IMR-90 (cell line): ENCODE measurements around the gene CHAF1B. TPM values are rescaled to one million over a fixed set of nuclear protein-coding genes. Genes with fewer than 3 reads are reported as not detected.
A peak's percentile ranks its signal among the peaks of the same experiment; 100 is the strongest.
"Not testable (repeated sequence)": the region's sequence is repeated elsewhere in the genome, so short reads cannot be mapped to it uniquely, and the experiment has no call there.

Source experiments
- ATAC-seq: fragments of 200-7000 bp; cut with Tn5 transposase; 2 replicates; pipeline ENCODE4 v1.9.1; 2020; ENCODE audit warnings: low read depth, mild to moderate bottlenecking, moderate library complexity
- BruUV-seq: library from RNA; stranded (reverse); fragments of 400-500 nt; replicated peaks from 2 replicates; lab custom pipeline; 2021; lab: Mats Ljungman, UMichigan
- CTCF ChIA-PET: fragments of 300-600 bp; formaldehyde crosslinking; extraction: SDS; loops from one replicate; lab custom pipeline; 2021; ENCODE audit warnings: antibody characterized with exemption; lab: Yijun Ruan, JAX
- POLR2A ChIA-PET: fragments of 300-600 bp; sonication (Branson Sonifier 250); formaldehyde crosslinking; loops from one replicate; lab custom pipeline; 2022; ENCODE audit warnings: antibody characterized with exemption; ENCODE audit not compliant: unreplicated experiment; lab: Charles Lee
- DNase-seq: peaks from one replicate; pipeline ENCODE4 v3.0.0; 2013
- H2AFZ ChIP-seq: replicated peaks from 2 replicates; pipeline ENCODE3; 2013; ENCODE audit warnings: low read length, mild to moderate bottlenecking; ENCODE audit not compliant: poor library complexity
- H2AK5ac ChIP-seq: 2 replicates; pipeline ENCODE4 v1.6.1; 2013; ENCODE audit warnings: low read depth, low read length, inconsistent platforms
- H2AK9ac ChIP-seq: replicated peaks from 2 replicates; pipeline ENCODE3; 2013; ENCODE audit warnings: mild to moderate bottlenecking, low read depth, low read length, moderate library complexity; ENCODE audit not compliant: poor library complexity
- H2BK120ac ChIP-seq: 2 replicates; pipeline ENCODE4 v1.6.1; 2013; ENCODE audit warnings: low read depth, low read length, inconsistent platforms
- H2BK15ac ChIP-seq: 3 replicates; pipeline ENCODE4 v1.6.1; 2013; ENCODE audit warnings: low read depth, low read length, inconsistent platforms
- H2BK20ac ChIP-seq: 2 replicates; pipeline ENCODE4 v1.6.1; 2013; ENCODE audit warnings: low read depth, mild to moderate bottlenecking, inconsistent platforms, low read length, moderate library complexity
- H2BK5ac ChIP-seq: 2 replicates; pipeline ENCODE4 v1.6.1; 2013; ENCODE audit warnings: mild to moderate bottlenecking, low read depth, low read length, inconsistent platforms; ENCODE audit not compliant: poor library complexity, severe bottlenecking
- H3K14ac ChIP-seq: replicated peaks from 2 replicates; pipeline ENCODE4 v1.6.1; 2013; ENCODE audit warnings: low read depth, low read length, inconsistent platforms
- H3K18ac ChIP-seq: 2 replicates; pipeline ENCODE4 v1.6.1; 2013; ENCODE audit warnings: low read depth, low read length, control low read depth
- H3K23ac ChIP-seq: 2 replicates; pipeline ENCODE4 v1.6.1; 2013; ENCODE audit warnings: low read depth, low read length, inconsistent platforms
- H3K27ac ChIP-seq: 2 replicates; pipeline ENCODE4 v1.5.1; 2013; ENCODE audit warnings: mild to moderate bottlenecking, control low read depth, low read length; ENCODE audit not compliant: insufficient read depth
- H3K27me3 ChIP-seq: 2 replicates; pipeline ENCODE4 v1.6.1; 2013; ENCODE audit warnings: low read length; ENCODE audit not compliant: control insufficient read depth, insufficient read depth
- H3K36me3 ChIP-seq: 2 replicates; pipeline ENCODE4 v1.6.1; 2013; ENCODE audit warnings: low read length, mixed read lengths; ENCODE audit not compliant: control insufficient read depth, insufficient read depth
- H3K4ac ChIP-seq: 2 replicates; pipeline ENCODE4 v1.6.1; 2013; ENCODE audit warnings: low read depth, low read length, inconsistent platforms
- H3K4me1 ChIP-seq: 2 replicates; pipeline ENCODE4 v1.6.1; 2013; ENCODE audit warnings: low read length, mixed read lengths; ENCODE audit not compliant: control insufficient read depth, insufficient read depth
- H3K4me2 ChIP-seq: 2 replicates; pipeline ENCODE4 v1.6.1; 2013; ENCODE audit warnings: low read depth, mild to moderate bottlenecking, control low read depth, low read length, moderate library complexity
- H3K4me3 ChIP-seq: 2 replicates; pipeline ENCODE4 v1.5.1; 2013; ENCODE audit warnings: low read depth, mild to moderate bottlenecking, control low read depth, low read length, moderate library complexity; ENCODE audit not compliant: insufficient read depth
- H3K56ac ChIP-seq: 2 replicates; pipeline ENCODE4 v1.6.1; 2013; ENCODE audit warnings: low read length, inconsistent platforms; ENCODE audit not compliant: insufficient read depth; ENCODE audit errors: extremely low read depth
- H3K79me1 ChIP-seq, 2 experiments: 2 replicates each; pipeline ENCODE4 v1.6.1; 2013; ENCODE audit warnings: low read length in 2 of 2, inconsistent platforms in 1 of 2, low read depth in 1 of 2
- H3K9ac ChIP-seq: 2 replicates; pipeline ENCODE4 v1.6.1; 2013; ENCODE audit warnings: low read depth, low read length, control low read depth
- H3K9me1 ChIP-seq: 2 replicates; pipeline ENCODE4 v1.6.1; 2013; ENCODE audit warnings: low read length, inconsistent platforms; ENCODE audit not compliant: insufficient read depth
- H3K9me3 ChIP-seq: 2 replicates; pipeline ENCODE4 v1.6.1; 2013; ENCODE audit warnings: low read length; ENCODE audit not compliant: control insufficient read depth, insufficient read depth
- H4K20me1 ChIP-seq: 2 replicates; pipeline ENCODE4 v1.6.1; 2013; ENCODE audit warnings: low read length, inconsistent platforms; ENCODE audit not compliant: insufficient read depth
- H4K5ac ChIP-seq: 2 replicates; pipeline ENCODE4 v1.6.1; 2013; ENCODE audit warnings: mild to moderate bottlenecking, low read depth, low read length, control low read depth
- H4K8ac ChIP-seq, 2 experiments: 2 replicates each; pipeline ENCODE4 v1.6.1; 2013; ENCODE audit warnings: low read depth in 2 of 2, low read length in 2 of 2, control low read depth in 1 of 2, inconsistent platforms in 1 of 2
- H4K91ac ChIP-seq: 2 replicates; pipeline ENCODE4 v1.6.1; 2013; ENCODE audit warnings: low read depth, low read length, inconsistent platforms; ENCODE audit not compliant: insufficient read depth
- CEBPB ChIP-seq: IDR thresholded peaks from 2 replicates; pipeline ENCODE4 v1.6.1; 2012; ENCODE audit warnings: low read depth, low read length, improper control_type of control experiment
- SMC3 ChIP-seq: fragments of 150-350 bp; IDR thresholded peaks from 2 replicates; pipeline ENCODE4 v1.6.1; 2016; ENCODE audit warnings: low read depth, mild to moderate bottlenecking, antibody characterized with exemption, low read length, moderate library complexity
- WGBS, 2 experiments: methylation state at CpG; one replicate each; pipeline versions ENCODE4 v1.1.5 to v1.1.7; 2013; ENCODE audit warnings: missing lambda C conversion rate in 2 of 2; ENCODE audit not compliant: insufficient read length in 1 of 2; ENCODE audit errors: extremely low coverage in 2 of 2; 5-methylcytosine and 5-hydroxymethylcytosine counted together
- dilution Hi-C: fragments of 300-500 bp; cut with HindIII; formaldehyde crosslinking; loops from one replicate; pipeline ENCODE4 v1.14.3; 2018; ENCODE audit warnings: low sequenced_read_pairs; ENCODE audit not compliant: unreplicated experiment
- in situ Hi-C: fragments of 300-500 bp; cut with MboI; formaldehyde crosslinking; loops from 3 replicates; pipeline ENCODE4 v1.14.3; 2019; ENCODE audit warnings: low sequenced_read_pairs, inconsistent platforms, mixed read lengths
- intact Hi-C: fragments of 100-400 bp; cut with micrococcal nuclease; formaldehyde crosslinking; loops from 2 replicates; pipeline ENCODE4 v1.10.0; 2022
- polyA plus RNA-seq, 3 experiments: library from polyadenylated mRNA; depleted of rRNA; stranded (reverse); fragments of >200 nt; gene quantifications; 2 replicates each; pipeline ENCODE4 v1.2.3, GENCODE V29; 2012; ENCODE audit warnings: low replicate concordance in 1 of 3
- total RNA-seq: library from RNA; depleted of rRNA; stranded (reverse); fragments of >200 nt; gene quantifications from 2 replicates; pipeline ENCODE4 v1.2.3, GENCODE V29; 2012

Gene CHAF1B
- total and polyA plus RNA-seq, 2 of the 4 experiments (the other 2 are of a cell fraction), result 4.5 to 6.4 TPM

DNA sequence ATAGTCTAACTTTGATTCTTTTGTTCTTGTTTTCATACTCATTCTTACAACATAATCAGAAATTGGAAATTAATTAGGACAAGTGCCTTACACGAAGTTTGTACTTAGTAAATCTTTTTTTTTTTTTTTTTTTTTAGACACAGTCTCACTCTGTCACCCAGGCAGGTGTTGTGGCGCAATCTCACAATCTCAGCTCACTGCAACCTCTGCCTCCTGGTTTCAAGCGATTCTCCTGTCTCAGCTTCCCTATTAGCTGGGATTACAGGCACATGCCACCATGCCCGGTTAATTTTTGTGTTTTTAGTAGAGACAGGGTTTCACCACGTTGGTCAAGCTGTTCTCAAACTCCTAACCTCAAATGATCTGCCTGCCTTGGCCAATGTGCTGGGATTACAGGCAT is 12.4 kb downstream of the CHAF1B start:
- 100% methylated on average over 1 of the region's 5 CpGs; no CpG with 5 or more reads in 1 of the 2 experiments for WGBS, 2 experiments
- Histone ChIP-seq H3K9me3 (no peaks in the 10 kb centered on the region), H3K27me3 (no peaks in the 10 kb centered on the region), H2AFZ (no peak overlapping the region), H2AK5ac (no peak overlapping the region), H4K20me1 (no peaks in the 10 kb centered on the region), H3K79me1 (no peaks in the 10 kb centered on the region), H3K4me1 (no peaks in the 10 kb centered on the region), H3K36me3 (peaks cover 6% of the 10 kb centered on the region), H3K18ac (no peak overlapping the region), H2BK15ac (no peak overlapping the region), H3K14ac (no peak overlapping the region), H3K9me1 (0 out of 2 replicates have a peak, but pooled peaks cover 3% of the 10 kb centered on the region), H3K9ac (no peak overlapping the region), H2AK9ac (no peak overlapping the region), H4K91ac (no peak overlapping the region), H3K27ac (no peak overlapping the region), H2BK20ac (no peak overlapping the region), H4K5ac (no peak overlapping the region), H3K4ac (no peak overlapping the region), H3K4me3 (no peak overlapping the region), H4K8ac (no peak overlapping the region), H2BK120ac (no peak overlapping the region), H3K4me2 (no peak overlapping the region), H2BK5ac (no peak overlapping the region), H3K23ac (no peak overlapping the region), H3K56ac (no peak overlapping the region)
- DNase-seq, result no peak
- in situ Hi-C loops (no loop called here), dilution Hi-C loops (no loop called here), intact Hi-C loops (no loop called here)
- TF ChIP-seq CEBPB (0 out of 2 replicates have a peak, but pooled peaks have one; percentile 9), SMC3 (no peak)
- ChIA-PET POLR2A (no interaction called here), CTCF (no interaction called here)
- no TSS peak for BruUV-seq
- no peak for ATAC-seq

DNA sequence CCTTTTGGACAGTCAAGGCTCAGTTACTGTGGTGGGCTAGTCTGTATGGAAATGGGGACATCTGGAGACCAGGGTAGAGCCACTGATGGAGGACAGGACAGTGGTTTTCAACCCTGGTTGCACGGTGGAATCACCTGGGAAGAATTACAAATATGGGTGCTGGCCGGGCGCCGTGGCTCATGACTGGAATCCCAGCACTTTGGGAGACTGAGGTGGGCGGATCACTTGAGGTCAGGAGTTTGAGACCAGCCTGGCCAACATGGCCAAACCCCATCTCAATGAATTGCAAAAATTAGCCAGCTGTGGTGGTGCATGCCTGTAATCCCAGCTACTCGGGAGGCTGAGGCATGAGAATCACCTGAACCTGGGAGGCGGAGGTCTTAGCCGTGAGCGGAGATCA is 14.5 kb downstream of the CHAF1B start:
- H4K8ac ChIP-seq, H4K5ac ChIP-seq, H2BK120ac ChIP-seq, H3K27me3 ChIP-seq, BruUV-seq, intact Hi-C loops, H3K56ac ChIP-seq, H2BK5ac ChIP-seq, H2BK15ac ChIP-seq, H2AK9ac ChIP-seq, H4K91ac ChIP-seq, H2BK20ac ChIP-seq, ATAC-seq, H3K79me1 ChIP-seq, H2AFZ ChIP-seq, H4K20me1 ChIP-seq, H3K36me3 ChIP-seq, dilution Hi-C loops, H3K4ac ChIP-seq, H3K4me3 ChIP-seq, H3K9ac ChIP-seq, H3K4me1 ChIP-seq, H3K27ac ChIP-seq, H3K4me2 ChIP-seq, H2AK5ac ChIP-seq, in situ Hi-C loops, DNase-seq, H3K23ac ChIP-seq, H3K14ac ChIP-seq, POLR2A ChIA-PET, H3K9me1 ChIP-seq, H3K9me3 ChIP-seq, CTCF ChIA-PET, H3K18ac ChIP-seq: not testable (repeated sequence)
- WGBS, 2 experiments, result 98% methylated on average over 8 of the region's 9 CpGs; no CpG with 5 or more reads in 1 of the 2 experiments
